ENCODE data around the gene ZNF326. TPM values are rescaled to one million over a fixed set of nuclear protein-coding genes. Genes with fewer than 3 reads are reported as not detected.
A peak's percentile ranks its signal among the peaks of the same experiment; 100 is the strongest.
"Not testable (repeated sequence)": the region's sequence is repeated elsewhere in the genome, so short reads cannot be mapped to it uniquely, and the experiment has no call there.

Gene ZNF326
- total RNA-seq, 2 donors from 2014 or later = 35.5 to 46.2 TPM

DNA sequence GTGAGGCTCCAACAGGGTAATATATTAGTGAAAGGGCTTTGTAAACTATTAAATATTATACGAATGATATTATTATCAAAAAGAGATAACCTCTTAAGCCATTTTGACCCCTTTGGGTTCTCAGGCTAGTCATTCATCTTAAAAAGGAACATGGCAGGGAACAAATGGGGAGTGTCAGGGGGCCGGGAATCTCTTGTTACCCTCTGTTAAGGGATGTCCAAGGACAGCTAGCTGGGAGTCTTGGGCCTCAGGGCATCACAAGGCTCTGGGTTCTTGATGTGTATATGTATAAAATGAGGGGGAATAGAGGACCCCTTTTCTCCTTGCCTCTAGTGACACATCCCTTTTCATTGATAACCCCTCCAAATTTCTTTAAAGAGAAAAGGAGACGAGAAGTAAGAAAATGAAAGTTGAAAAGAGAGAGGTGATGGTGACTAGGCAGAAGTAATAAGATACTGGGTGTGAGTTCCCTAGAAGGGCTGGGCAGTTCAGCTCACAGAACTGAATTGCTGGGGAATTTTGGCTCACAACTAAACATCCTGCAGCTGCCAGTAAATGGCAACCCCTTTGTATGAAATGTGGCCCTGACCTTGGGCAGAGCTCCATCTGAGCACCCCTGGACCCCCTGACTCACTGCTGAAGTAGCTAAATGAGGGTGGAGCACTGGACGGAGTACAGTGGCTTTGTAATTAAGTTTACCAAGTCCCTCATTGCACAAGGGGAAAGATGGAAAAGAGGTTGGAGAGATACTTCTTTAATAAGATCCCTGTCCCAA is 20.0 kb upstream of the ZNF326 start:
- peaks cover 2% of the 10 kb centered on the region for H3K9me3 ChIP-seq (ENCODE audit: control insufficient read depth, low read length, poor library complexity, severe bottlenecking)
- Mint-ChIP-seq H3K4me1 (no peaks in the 10 kb centered on the region), H3K27me3 (peaks cover 9% of the 10 kb centered on the region), H3K4me3 (no peak overlapping the region), H3K36me3 (ENCODE audit: low read depth) (no peaks in the 10 kb centered on the region), H3K27ac (no peak overlapping the region)
- no peak for ATAC-seq
- no peak for DNase-seq

DNA sequence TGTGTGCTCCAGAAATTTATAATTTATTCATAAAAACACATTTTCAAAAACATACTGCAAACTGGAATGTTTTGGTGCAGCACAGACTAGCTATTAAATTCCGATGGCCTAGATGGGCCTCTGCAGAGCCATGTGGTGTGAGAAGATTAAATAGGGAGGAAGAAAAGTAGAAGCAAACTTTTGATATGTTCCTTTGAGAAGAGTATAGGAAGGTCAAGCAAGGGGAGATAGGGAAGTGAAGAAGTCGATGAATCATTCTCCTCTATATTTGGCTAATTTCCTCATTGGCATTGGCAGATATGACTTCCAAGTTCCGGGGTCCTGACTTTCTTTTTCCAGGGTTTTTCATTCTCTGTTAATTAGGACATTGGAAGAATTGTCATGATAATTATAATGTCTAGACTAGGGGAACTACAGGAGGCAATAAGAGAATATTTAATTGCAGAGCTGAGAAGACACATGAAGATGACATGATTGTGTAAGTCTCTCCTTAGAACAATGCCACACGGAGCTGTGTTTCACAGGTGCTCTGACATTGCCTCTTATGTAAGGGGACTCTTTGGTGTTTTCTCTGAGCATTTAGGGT is 19.3 kb upstream of the ZNF326 start:
- no peak for ATAC-seq
- no peak overlapping the region for H3K4me3 Mint-ChIP-seq

DNA sequence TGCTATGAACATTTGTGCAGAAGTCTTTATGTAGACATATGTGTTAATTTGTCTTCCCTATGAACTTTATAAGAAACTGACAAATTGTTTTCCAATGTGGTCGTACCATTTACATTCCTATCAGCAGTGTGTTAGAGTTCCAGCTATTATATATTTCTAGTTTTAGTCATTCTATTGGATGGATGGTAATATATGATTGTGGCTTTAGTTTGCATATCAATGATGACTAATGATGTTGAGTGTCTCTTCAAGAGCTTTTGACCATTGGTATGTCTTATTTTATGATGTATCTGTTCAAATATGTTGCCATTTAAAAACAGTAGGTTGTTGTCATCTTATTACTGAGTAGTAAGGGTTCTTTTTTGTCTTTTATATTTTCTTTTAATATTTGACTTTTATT is 16.2 kb upstream of the ZNF326 start:
- no peaks in the 10 kb centered on the region for H3K4me1 Mint-ChIP-seq
- no peak for DNase-seq
- H3K27me3 Mint-ChIP-seq = peaks cover 7% of the 10 kb centered on the region
- no peaks in the 10 kb centered on the region for H3K36me3 Mint-ChIP-seq (ENCODE audit: low read depth)
- H3K27ac Mint-ChIP-seq = no peak overlapping the region
- peaks cover 2% of the 10 kb centered on the region for H3K9me3 ChIP-seq (ENCODE audit: control insufficient read depth, low read length, poor library complexity, severe bottlenecking)
- no peak overlapping the region for H3K4me3 Mint-ChIP-seq
- ATAC-seq = no peak

More for the DNA sequence above, 19.3 kb upstream of the ZNF326 start:
- no peak overlapping the region for H3K27ac Mint-ChIP-seq
- no peaks in the 10 kb centered on the region for H3K36me3 Mint-ChIP-seq (ENCODE audit: low read depth)
- no peaks in the 10 kb centered on the region for H3K4me1 Mint-ChIP-seq
- DNase-seq = no peak
- peaks cover 2% of the 10 kb centered on the region for H3K9me3 ChIP-seq (ENCODE audit: control insufficient read depth, low read length, poor library complexity, severe bottlenecking)
- peaks cover 9% of the 10 kb centered on the region for H3K27me3 Mint-ChIP-seq

DNA sequence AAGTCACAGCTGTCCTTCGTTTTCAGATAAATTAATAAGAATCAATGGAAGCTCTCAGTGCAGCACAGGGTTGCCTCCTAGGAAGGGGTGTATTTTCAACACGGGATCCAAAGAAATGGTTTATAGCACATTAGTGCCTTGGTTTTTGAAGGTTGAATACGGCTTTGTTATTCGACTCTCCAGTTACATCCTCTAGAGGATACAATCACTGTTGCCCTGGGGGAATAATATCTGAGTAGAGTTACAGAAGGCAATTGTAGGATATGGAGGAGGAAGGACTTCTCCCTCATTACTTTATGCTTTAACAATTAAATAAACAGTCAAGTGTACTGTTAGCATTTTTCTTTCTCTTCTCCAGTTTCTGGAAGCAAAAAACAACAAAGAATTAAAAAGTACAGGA is 14.3 kb upstream of the ZNF326 start:
- DNase-seq (no peak), ATAC-seq (no peak)
- Mint-ChIP-seq H3K36me3 (ENCODE audit: low read depth) (no peaks in the 10 kb centered on the region), H3K27me3 (peaks cover 6% of the 10 kb centered on the region), H3K4me1 (peaks cover 2% of the 10 kb centered on the region), H3K27ac (no peak overlapping the region), H3K4me3 (no peak overlapping the region)
- peaks cover 2% of the 10 kb centered on the region for H3K9me3 ChIP-seq (ENCODE audit: control insufficient read depth, low read length, poor library complexity, severe bottlenecking)

DNA sequence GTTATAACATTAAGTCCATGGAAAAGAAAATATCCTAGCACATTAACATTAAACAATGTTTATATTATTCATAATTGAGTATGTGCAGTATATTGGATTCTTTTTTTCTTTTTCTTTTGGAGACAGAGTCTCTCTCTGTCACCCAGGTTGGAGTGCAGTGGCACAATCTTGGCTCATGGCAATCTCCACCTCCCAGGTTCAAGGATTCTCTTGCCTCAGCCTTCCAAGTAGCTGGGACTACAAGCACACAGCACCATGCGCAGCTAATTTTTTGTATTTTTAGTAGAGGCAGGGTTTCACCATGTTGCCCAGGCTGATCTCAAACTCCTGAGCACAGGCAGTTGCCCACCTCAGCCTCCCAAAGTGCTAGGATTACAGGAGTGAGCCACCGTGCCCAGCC is 12.1 kb upstream of the ZNF326 start:
- peaks cover 10% of the 10 kb centered on the region for H3K27me3 Mint-ChIP-seq
- DNase-seq; H3K4me3 Mint-ChIP-seq; H3K4me1 Mint-ChIP-seq; H3K9me3 ChIP-seq (ENCODE audit: control insufficient read depth, low read length, poor library complexity, severe bottlenecking); H3K27ac Mint-ChIP-seq; H3K36me3 Mint-ChIP-seq (ENCODE audit: low read depth); ATAC-seq: not testable (repeated sequence)

DNA sequence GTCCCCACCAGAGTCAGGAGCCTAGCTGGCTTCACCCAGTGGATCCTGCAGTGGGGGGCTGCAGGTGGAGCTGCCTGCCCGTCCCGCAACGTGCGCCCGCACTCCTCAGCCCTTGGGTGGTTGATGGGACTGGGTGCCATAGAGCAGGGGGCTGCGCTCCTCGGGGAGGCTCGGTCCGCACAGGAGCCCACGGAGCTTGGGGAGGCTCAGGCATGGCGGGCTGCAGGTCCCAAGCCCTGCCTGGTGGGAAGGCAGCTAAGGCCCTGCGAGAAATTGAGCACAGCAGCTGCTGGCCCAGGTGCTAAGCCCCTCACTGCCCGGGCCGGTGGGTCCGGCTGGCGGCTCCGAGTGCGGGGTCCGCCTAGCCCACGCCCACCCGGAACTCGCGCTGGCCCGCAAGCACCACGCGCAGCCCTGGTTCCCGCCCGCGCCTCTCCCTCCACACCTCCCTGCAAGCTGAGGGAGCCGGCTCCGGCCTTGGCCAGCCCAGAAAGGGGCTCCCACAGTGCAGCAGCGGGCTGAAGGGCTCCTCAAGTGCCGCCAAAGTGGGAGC is 10.3 kb upstream of the ZNF326 start:
- DNase-seq; H3K4me3 Mint-ChIP-seq; H3K27ac Mint-ChIP-seq; H3K4me1 Mint-ChIP-seq; H3K36me3 Mint-ChIP-seq (ENCODE audit: low read depth); ATAC-seq; H3K9me3 ChIP-seq (ENCODE audit: control insufficient read depth, low read length, poor library complexity, severe bottlenecking): not testable (repeated sequence)
- H3K27me3 Mint-ChIP-seq = peaks cover 19% of the 10 kb centered on the region

DNA sequence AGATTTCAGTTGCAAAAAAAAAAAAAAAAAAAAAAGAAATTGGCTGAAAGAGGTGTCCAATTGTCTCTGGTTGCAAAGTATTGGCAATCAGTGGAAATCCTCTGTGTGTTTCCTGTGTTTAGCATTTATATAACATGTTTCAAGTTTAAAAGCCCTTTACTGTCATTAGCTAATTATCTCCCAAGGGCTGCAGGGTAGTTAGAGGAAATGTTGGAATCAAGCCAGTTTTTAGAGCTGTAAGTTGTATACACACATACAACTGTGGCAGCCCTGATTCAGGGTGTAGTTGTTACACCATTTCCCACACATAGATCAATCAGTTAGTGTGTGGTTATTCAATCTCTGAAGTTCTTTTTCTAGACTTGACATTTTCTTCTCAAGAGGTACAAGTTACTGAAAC is 8.9 kb upstream of the ZNF326 start:
- DNase-seq = no peak
- Mint-ChIP-seq H3K4me1 (peaks cover 2% of the 10 kb centered on the region), H3K36me3 (ENCODE audit: low read depth) (no peaks in the 10 kb centered on the region), H3K27me3 (peaks cover 22% of the 10 kb centered on the region), H3K4me3 (no peak overlapping the region), H3K27ac (no peak overlapping the region)
- ATAC-seq = no peak
- H3K9me3 ChIP-seq (ENCODE audit: control insufficient read depth, low read length, poor library complexity, severe bottlenecking) = no peaks in the 10 kb centered on the region

DNA sequence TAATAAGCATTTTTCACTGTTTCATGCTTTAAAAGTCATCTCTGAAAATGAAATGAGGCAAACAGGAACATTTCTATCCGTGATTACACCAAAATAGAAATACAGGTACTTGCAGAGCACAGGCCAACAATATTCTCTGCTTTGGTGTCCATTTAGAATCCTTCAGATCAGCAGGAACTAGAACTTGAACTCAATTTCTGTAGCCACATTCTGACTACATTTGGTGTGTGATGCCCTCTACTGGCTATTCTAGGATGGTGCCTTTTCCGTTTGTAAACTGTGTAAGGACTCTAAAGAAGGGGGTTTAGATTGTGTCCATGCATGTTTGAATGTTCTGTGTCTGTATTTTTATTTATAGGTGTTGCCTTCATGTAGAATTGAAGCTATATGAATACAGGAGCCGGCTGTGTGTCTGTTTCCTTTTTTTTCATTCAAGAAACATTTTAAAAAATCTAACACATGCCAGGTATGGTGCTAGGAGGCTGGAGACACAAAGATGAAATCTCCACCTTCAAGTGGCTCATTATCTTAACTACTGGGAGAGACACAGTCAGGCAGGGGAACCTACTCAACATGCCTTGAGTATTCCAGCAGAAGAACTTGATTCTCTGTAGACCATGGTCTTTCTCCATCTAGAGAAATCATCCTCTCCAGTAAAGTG is 7.6 kb upstream of the ZNF326 start:
- no peaks in the 10 kb centered on the region for H3K36me3 Mint-ChIP-seq (ENCODE audit: low read depth)
- peaks cover 6% of the 10 kb centered on the region for H3K4me1 Mint-ChIP-seq
- ATAC-seq (peak; percentile 94), DNase-seq (peak in 1 of 3 donors; percentile 35)
- no peak overlapping the region for H3K27ac Mint-ChIP-seq
- H3K9me3 ChIP-seq (ENCODE audit: control insufficient read depth, low read length, poor library complexity, severe bottlenecking) = no peaks in the 10 kb centered on the region
- H3K27me3 Mint-ChIP-seq = peaks cover 30% of the 10 kb centered on the region
- H3K4me3 Mint-ChIP-seq = no peak overlapping the region

DNA sequence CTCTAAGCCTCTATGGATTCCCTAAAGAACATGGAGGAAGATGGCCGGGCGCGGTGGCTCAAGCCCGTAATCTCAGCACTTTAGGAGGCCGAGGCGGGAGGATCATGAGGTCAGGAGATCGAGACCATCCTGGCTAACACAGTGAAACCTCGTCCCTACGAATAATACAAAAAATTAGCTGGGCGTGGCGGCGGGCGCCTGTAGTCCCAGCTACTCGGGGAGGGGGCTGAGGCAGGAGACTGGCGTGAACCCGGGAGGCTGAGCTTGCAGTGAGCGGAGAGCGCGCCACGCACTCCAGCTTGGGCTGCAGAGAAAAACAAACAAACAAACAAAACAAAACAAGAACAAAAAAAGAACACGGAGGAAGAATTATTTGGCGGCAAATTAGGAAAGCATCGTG is 5.8 kb upstream of the ZNF326 start:
- ATAC-seq = no peak
- Mint-ChIP-seq H3K27me3 (peaks cover 28% of the 10 kb centered on the region), H3K36me3 (ENCODE audit: low read depth) (no peaks in the 10 kb centered on the region), H3K27ac (no peak overlapping the region), H3K4me3 (no peak overlapping the region), H3K4me1 (peaks cover 6% of the 10 kb centered on the region)
- no peak for DNase-seq
- no peaks in the 10 kb centered on the region for H3K9me3 ChIP-seq (ENCODE audit: control insufficient read depth, low read length, poor library complexity, severe bottlenecking)

DNA sequence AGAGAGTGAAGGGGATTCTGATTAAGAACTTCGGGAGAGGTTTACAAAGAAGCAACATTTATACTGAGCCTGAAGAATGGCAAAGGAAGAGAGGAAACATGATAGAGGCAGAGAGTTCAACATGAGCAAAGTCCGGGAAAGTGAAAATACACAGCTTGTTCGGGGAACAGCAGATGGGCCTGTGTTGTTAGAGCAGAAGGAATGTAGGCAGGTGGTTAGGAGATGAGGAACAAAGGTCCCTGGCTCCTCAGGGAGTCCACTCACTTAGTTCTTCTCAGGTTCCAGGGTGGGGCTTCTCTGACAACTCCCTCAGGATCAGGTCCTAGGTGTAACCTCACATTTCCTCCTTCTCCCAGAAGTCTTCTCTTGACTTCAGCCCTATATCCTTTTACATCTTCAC is 5.1 kb upstream of the ZNF326 start:
- DNase-seq (no peak), ATAC-seq (no peak)
- H3K4me1 Mint-ChIP-seq = peaks cover 6% of the 10 kb centered on the region
- peaks cover 28% of the 10 kb centered on the region for H3K27me3 Mint-ChIP-seq
- H3K36me3 Mint-ChIP-seq (ENCODE audit: low read depth) = no peaks in the 10 kb centered on the region
- H3K4me3 Mint-ChIP-seq = no peak overlapping the region
- no peaks in the 10 kb centered on the region for H3K9me3 ChIP-seq (ENCODE audit: control insufficient read depth, low read length, poor library complexity, severe bottlenecking)
- H3K27ac Mint-ChIP-seq = no peak overlapping the region

DNA sequence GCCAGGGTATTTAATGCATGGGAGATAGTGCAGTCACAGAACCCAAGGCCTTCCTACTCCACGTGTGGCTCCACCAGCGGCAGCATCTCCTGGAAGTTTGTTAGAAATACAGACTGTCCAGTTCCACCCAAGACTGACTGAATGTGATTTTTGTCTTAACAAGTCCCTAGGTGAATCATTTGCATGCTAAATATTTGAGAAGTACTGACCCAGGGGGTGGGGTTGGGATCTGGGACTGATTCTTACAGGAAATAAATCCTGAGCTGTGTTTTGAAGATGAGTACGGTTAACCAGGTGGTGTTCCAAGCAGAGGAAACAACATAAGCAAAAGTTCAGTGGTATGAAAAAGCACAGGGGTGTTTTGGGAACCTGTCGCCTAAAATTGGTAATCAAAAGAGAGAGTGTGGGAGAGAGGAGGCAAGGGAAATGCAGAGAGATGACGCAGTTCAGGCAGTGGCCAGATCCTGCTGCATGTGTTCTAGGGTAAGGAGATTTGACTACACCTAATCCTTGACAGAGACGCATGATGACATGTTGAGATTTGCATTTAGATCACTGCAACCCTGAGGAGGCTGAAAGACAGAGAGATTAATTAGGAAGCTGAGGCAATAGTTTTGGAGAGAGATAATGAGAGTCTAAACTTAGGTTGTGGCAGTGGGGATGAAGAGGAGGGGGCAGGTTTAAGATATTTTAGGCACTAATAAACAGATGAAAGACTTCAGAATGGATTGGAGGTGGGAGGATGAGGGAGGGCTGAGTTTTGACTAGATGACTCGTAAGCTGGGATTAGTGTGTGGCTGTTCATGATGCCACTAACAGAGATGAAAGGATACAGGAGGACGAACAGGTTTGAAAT is 3.7 kb upstream of the ZNF326 start:
- H3K9me3 ChIP-seq (ENCODE audit: control insufficient read depth, low read length, poor library complexity, severe bottlenecking) = no peaks in the 10 kb centered on the region
- H3K4me1 Mint-ChIP-seq = peaks cover 10% of the 10 kb centered on the region
- no peaks in the 10 kb centered on the region for H3K36me3 Mint-ChIP-seq (ENCODE audit: low read depth)
- H3K27me3 Mint-ChIP-seq = peaks cover 28% of the 10 kb centered on the region
- no peak for DNase-seq
- ATAC-seq = no peak
- H3K4me3 Mint-ChIP-seq = no peak overlapping the region
- H3K27ac Mint-ChIP-seq = no peak overlapping the region

DNA sequence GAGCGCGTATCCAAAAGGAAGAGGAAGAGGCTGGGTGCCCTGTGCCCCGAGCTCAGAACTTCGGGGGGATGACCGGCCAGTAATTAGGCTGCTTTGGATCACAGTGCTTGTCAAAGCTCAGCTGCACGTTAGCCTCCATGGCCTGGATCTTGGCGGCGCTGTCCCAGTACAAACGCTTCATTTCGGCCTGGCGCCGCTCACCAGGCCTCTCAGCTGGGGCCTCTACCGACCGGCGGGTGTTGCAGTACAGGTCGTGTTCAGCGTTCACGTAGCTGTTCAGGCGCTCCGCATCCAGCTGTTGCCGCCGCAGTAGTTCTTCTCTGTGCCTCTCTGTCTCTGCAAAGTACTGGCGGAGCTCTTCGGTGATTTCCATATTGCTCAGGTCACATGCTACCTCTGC is 1.4 kb upstream of the ZNF326 start:
- ATAC-seq = no peak
- Mint-ChIP-seq H3K36me3 (ENCODE audit: low read depth) (no peaks in the 10 kb centered on the region), H3K27me3 (peaks cover 23% of the 10 kb centered on the region), H3K4me3 (no peak overlapping the region), H3K4me1 (peaks cover 22% of the 10 kb centered on the region), H3K27ac (no peak overlapping the region)
- H3K9me3 ChIP-seq (ENCODE audit: control insufficient read depth, low read length, poor library complexity, severe bottlenecking) = no peaks in the 10 kb centered on the region
- no peak for DNase-seq

All from T-helper 17 cell (primary cell).